Non-pigmented ciliary epithelial cell (primary cell): ENCODE data around the gene FAM156B.
"Not testable (repeated sequence)": the region's sequence is repeated elsewhere in the genome, so short reads cannot be mapped to it uniquely, and the experiment has no call there.

Source experiments
- DNase-seq: peaks from one replicate; pipeline ENCODE4 v3.0.0-alpha.2; 2010; ENCODE audit warnings: low read depth

FAM156B gene

DNA sequence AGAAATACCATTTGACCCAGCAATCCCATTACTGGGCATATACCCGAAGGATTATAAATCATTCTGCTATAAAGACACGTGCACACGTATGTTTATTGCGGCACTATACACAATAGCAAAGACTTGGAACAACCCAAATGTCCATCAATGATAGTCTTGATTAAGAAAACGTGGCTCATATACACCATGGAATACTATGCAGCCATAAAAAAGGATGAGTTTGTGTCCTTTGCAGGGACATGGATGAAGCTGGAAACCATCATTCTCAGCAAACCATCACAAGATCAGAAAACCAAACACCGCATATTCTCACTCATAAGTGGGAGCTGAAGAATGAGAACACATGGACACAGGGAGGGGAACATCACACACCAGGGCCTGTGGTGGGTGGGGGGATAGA, 33.1 kb downstream of the FAM156B start:
- not testable (repeated sequence) for DNase-seq

- no peak for DNase-seq
Measured at GRCh38 chrX:52933213-52933612, 36.1 kb downstream of the FAM156B start.

DNA sequence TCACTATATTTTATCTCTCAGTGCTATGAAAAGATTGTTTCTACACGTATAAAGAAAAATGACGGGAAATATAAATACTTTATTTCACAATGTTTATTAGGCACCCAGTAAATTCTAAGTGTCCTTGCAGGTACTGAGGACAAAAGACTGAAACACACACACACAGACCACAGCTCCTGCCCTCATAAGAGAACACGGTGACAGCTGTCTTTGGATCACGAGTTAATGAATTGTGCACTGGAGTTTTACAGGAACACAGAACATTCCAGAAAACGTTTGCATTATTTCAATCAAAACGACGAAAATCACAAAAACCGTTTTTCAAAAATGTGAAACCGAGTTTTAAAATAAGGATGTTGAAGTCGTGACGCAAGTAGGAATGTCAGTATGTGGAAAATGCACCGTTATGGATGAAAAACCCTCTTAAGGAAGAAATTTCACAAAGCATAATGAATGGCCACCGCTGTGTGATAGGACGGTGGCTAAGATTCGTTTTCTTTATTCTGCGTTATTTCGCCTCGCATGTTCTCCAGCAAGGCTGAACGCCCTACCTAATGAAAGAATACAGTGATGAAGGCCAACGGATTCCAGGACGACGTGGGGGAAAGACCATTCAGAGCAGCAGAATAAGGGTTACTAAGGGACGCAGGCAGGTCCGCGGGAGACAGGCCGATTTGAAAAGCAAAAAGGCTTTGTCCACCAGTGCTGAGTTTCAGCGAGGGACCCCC, 37.0 kb downstream of the FAM156B start:
- no peak for DNase-seq

- DNase-seq, result no peak
Measured at GRCh38 chrX:52934704-52935469, 37.8 kb downstream of the FAM156B start.

DNA sequence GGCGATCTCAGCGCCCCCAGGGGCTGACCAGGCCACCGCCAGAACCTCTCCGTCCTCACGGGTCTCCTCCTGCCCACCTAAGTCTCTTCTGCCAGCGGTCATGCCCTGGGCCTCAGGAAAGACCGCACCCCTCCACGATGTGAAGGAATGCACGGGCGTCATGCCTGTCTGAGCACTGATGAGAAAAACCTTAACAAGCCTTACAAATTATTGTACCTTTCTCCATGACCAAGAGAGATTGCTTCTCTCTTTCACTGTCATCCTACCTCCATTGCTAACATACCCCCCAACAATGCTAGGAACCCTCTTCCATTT, 38.3 kb downstream of the FAM156B start:
- DNase-seq, result not testable (repeated sequence)

DNA sequence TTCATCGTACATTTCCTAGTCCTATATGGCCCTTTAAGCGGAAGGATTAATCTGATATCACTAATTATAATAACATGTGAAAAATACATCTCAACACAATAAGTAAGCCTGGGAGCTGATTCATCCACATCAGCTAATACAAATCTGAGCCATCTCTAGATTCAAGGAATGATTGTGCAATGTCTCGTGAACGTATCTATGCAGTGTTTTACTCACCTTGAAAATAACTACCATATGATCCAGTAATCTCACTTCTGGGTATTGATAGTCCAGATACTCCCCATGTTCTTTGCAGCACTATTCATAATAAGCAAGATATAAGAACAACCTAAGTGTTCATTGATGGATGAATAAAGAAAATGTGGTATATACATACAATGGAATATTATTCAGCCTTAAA, 43.6 kb downstream of the FAM156B start:
- DNase-seq, result not testable (repeated sequence)

DNA sequence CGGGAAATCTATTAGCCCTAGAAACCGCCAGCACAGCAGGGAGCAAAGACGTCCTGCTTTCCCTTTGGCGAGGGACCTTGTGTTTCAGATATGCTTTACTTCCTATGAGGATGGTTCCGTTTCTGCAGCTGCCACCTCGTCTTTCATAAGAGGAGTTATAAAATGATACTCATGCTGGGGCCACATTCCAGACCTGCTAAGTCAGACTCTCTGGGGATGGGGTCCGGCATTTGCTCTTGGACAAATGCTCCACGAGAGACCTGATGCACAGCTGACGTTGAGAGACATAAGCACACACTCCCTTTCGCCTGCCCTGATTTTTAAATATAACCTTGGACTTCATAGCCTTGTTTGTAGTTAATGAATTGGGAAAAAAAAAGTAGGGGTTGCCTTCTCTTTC, 44.6 kb downstream of the FAM156B start:
- not testable (repeated sequence) for DNase-seq

GRCh38 chrX:52945838-52946494, 48.8 kb downstream of the FAM156B start:
- not testable (repeated sequence) for DNase-seq

DNA sequence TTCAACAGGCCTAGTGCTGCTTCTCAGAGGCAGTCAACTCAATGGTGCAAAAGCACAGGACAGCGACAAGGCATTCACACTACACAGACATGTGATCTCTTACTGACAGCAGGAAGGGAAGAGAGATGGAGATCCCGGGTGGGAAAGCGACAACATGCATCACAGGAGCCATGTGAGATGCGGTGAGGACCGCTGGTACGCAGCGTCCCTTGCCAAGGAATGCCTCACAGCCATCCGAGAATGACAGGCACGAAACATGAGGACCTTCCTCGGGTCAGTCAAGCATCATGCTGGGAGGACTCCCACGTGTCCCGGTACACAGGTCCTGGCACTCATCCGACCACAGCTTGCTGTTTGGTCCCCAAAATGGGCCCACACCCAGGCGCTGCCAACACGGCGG, 50.4 kb downstream of the FAM156B start:
- DNase-seq, result not testable (repeated sequence)

DNA sequence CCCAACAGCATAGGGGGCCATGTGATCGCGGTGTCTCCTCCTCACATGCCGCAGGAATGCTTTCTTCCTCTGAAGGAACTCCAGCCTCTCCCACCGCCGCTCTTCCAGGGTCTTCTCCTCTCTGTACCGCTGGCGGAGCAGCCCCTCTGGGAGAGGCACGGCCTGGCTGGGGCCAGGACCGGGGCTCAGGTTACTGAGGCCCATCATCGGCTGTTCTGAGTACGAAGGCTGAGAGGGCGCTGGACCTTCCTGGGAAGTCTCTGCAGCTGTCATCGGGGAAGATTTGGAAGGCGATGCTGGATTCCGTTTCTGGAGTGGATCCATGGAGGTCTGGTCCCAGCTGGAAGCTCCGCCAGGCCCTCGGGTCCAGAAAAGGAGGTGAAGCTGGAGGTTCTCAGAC, 51.1 kb downstream of the FAM156B start:
- not testable (repeated sequence) for DNase-seq

- not testable (repeated sequence) for DNase-seq
Measured at GRCh38 chrX:52949325-52949724, 52.2 kb downstream of the FAM156B start.

- not testable (repeated sequence) for DNase-seq
Measured at GRCh38 chrX:52949884-52950283, 52.8 kb downstream of the FAM156B start.
